Subcutaneous adipose tissue (tissue), 4 donors: ENCODE data around the gene BCAT1. TPM values are rescaled to one million over a fixed set of nuclear protein-coding genes. Genes with fewer than 3 reads are reported as not detected.

ENCODE experiments used
- CTCF ChIP-seq: fragments of 450-650 bp; IDR thresholded peaks from one replicate; pipeline ENCODE4 v1.5.1; 2016; ENCODE audit warnings: low read depth, mild to moderate bottlenecking, control low read depth, antibody characterized with exemption, moderate library complexity
- total RNA-seq, 4 donors: library from RNA; depleted of rRNA; stranded (reverse); fragments of >200 nt; gene quantifications; one replicate each; pipeline ENCODE4 v1.1.0, GENCODE V29; 2016

Gene BCAT1
- total RNA-seq, 4 donors from 2014 or later = 13.8 to 127 (median 37.3) TPM

- no peak for TF ChIP-seq CTCF
These were observed 113.5 kb downstream of the BCAT1 start for GRCh38 chr12:24835377-24835776.

DNA sequence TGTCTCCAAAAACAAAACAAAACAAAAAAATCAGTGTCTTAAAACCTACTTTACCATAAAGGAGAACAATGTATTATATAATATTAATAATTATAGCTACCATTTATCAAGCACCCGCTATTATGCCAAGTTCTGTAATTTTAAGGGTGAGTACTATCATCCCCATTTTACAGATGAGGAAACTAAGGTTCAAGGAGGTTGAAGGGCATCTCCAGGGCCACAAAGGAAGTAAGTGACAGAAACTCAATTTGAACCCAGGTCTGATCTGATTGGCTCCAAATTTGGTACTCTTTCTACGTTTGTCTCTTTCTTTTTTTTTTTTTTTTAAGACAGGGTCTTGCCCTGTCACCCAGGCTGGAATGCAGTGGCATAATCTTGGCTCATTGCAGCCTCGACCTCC lies 115.4 kb downstream of the BCAT1 start:
- no peak for TF ChIP-seq CTCF

GRCh38 chr12:24823808-24824515 lies 124.9 kb downstream of the BCAT1 start:
- TF ChIP-seq CTCF = no peak

DNA sequence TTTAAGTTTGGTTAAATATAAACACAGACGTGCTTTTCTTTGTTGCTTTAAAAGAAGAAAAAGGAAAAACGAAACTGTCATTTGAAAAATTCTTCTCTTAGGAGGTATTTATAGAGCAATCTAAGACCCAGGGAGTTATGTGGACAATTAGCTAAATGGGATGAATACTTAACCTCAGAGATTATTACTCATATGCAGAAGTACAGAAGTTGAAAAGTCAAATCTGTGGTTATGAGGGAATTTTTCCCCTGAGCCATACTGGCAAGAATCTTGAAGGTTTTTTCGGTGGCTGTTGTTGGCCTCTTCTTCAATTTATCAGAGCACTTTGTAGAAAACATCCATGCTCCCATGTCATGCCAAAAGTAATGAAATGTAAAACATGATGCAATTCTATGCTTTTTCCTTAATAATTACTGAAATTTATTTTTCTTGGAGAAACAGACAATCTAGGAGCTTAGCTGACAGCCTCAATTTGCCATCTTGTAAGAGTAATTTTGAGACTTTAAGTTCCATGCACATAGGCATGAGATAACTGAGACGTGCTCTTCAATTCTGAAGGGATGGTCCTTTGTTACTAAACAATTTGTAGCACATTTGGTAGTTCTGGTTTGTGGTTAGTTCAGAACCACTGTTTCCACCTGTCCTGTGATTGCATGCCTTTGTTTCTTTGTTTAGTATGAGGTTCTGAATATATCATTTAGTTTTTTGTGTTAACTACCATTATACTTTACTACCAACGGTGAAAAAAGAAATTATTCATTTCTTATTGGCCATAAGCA lies 126.6 kb downstream of the BCAT1 start:
- TF ChIP-seq CTCF = no peak

GRCh38 chr12:24821691-24822090 lies 127.2 kb downstream of the BCAT1 start:
- TF ChIP-seq CTCF = no peak

DNA sequence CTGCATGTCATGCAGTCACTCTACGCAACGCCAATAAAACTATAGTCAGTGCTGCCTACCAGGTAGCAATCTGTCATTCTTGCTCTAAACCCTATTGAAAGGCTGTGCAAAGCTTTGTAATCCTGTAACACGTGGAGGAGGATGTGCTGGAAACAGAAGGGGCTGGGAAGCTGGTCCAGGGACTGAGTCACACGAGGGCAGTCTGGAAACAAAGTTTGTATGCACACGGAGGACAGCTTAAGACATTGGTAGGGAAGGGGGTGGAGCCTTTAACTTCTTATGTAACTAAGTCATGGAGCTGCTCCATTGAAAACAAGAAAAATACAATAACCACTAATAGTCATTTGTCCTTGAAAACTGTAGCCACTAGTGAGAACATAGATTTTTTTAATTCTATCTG lies 128.0 kb downstream of the BCAT1 start:
- TF ChIP-seq CTCF = no peak

DNA sequence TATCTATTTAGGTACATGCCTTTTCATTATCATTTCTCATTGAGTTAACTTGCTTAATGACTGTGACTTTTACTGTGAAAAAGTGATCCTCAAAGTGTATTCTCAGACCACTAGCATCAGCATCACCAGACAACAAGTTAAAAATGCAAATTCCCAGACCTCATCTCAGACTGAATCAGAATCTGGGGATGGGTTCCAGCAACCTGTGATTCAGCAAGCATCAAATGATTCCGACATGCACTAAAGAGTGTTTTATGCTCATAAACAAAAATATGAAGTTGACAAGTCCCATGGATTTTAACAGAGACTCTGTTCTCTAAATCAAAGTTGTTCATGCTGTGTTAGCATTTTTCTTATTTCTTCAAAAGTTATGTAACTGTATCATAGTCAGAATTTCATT lies 130.6 kb downstream of the BCAT1 start:
- TF ChIP-seq CTCF = no peak
